WTC11 (cell line): Measurements from ENCODE around the gene ARG1. TPM values are rescaled to one million over a fixed set of nuclear protein-coding genes. Genes with fewer than 3 reads are reported as not detected.

Experiments used
- ATAC-seq: fragments of 200-7000 bp; cut with Tn5 transposase; 2 replicates; pipeline ENCODE4 v1.10.0; 2021; ENCODE audit warnings: mild to moderate bottlenecking, moderate library complexity
- CTCF ChIA-PET: fragments of 300-600 bp; sonication (Branson Sonifier 250); formaldehyde crosslinking; loops from one replicate; lab custom pipeline; 2021; ENCODE audit warnings: antibody characterized with exemption; lab: Charles Lee
- POLR2A ChIA-PET: fragments of 350-600 bp; sonication (Branson Sonifier 250); formaldehyde crosslinking; loops from one replicate; lab custom pipeline; 2021; ENCODE audit warnings: antibody characterized with exemption; lab: Charles Lee
- DNase-seq: peaks from one replicate; pipeline ENCODE4 v3.0.0; 2021; ENCODE audit warnings: low spot score
- H3K27ac Mint-ChIP-seq: 2 replicates; pipeline ENCODE4 v1.8.0; 2021; ENCODE audit warnings: mixed read lengths
- H3K27me3 Mint-ChIP-seq: 2 replicates; pipeline ENCODE4 v1.8.0; 2021; ENCODE audit warnings: low read depth, mild to moderate bottlenecking, moderate library complexity, mixed read lengths
- H3K36me3 Mint-ChIP-seq: 2 replicates; pipeline ENCODE4 v1.8.0; 2021; ENCODE audit warnings: mixed read lengths
- H3K4me1 Mint-ChIP-seq: 2 replicates; pipeline ENCODE4 v1.8.0; 2022; ENCODE audit warnings: mixed read lengths
- H3K4me3 Mint-ChIP-seq: 2 replicates; pipeline ENCODE4 v1.8.0; 2021; ENCODE audit warnings: mild to moderate bottlenecking, moderate library complexity, mixed read lengths
- H3K9me3 Mint-ChIP-seq: 2 replicates; pipeline ENCODE4 v1.8.0; 2021; ENCODE audit warnings: mixed read lengths
- CREM ChIP-seq: sonication (generic); formaldehyde crosslinking; IDR thresholded peaks from 2 replicates; pipeline ENCODE4 v1.8.1; 2022; ENCODE audit warnings: mild to moderate bottlenecking, missing genetic modification reagents, moderate library complexity
- ETV6 ChIP-seq: sonication (generic); formaldehyde crosslinking; IDR thresholded peaks from 2 replicates; pipeline ENCODE4 v1.8.1; 2022; ENCODE audit warnings: mild to moderate bottlenecking, missing genetic modification reagents
- IRF2 ChIP-seq: sonication (generic); formaldehyde crosslinking; IDR thresholded peaks from 2 replicates; pipeline ENCODE4 v1.8.0; 2022; ENCODE audit warnings: low read depth, missing genetic modification reagents, borderline replicate concordance
- KAT7 ChIP-seq: sonication (generic); formaldehyde crosslinking; IDR thresholded peaks from 2 replicates; pipeline ENCODE4 v1.8.1; 2023; ENCODE audit warnings: missing genetic modification reagents, mild to moderate bottlenecking, borderline replicate concordance
- MXD4 ChIP-seq: fragments of 250-450 bp; sonication (Bioruptor Pico); IDR thresholded peaks from 2 replicates; pipeline ENCODE4 v1.8.0; 2021; ENCODE audit warnings: mild to moderate bottlenecking, moderate library complexity, borderline replicate concordance
- TEAD1 ChIP-seq: sonication (generic); formaldehyde crosslinking; IDR thresholded peaks from 2 replicates; pipeline ENCODE4 v1.8.0; 2022; ENCODE audit warnings: mild to moderate bottlenecking, missing genetic modification reagents
- ZNF138 ChIP-seq: sonication (generic); formaldehyde crosslinking; conservative IDR thresholded peaks from 2 replicates; pipeline ENCODE4 v1.8.1; 2022; ENCODE audit warnings: mild to moderate bottlenecking, moderate library complexity, missing genetic modification reagents
- total RNA-seq: library from RNA; stranded (reverse); gene quantifications from 3 replicates; pipeline ENCODE4 v1.2.3, GENCODE V29; 2021
- TF ChIP-seq, protein P1 (sequence below): sonication (generic); formaldehyde crosslinking; conservative IDR thresholded peaks from 2 replicates; pipeline ENCODE4 v1.8.1; 2022; ENCODE audit warnings: mild to moderate bottlenecking, missing genetic modification reagents
- TF ChIP-seq, protein P2 (sequence below): sonication (generic); formaldehyde crosslinking; IDR thresholded peaks from 2 replicates; pipeline ENCODE4 v1.8.1; 2022; ENCODE audit warnings: mild to moderate bottlenecking, moderate library complexity, missing genetic modification reagents
- TF ChIP-seq, protein P3 (sequence below): fragments of 250-450 bp; sonication (Bioruptor Pico); conservative IDR thresholded peaks from 2 replicates; pipeline ENCODE4 v1.9.0; 2021; ENCODE audit warnings: mild to moderate bottlenecking
- TF ChIP-seq, protein P4 (sequence below): fragments of 250-450 bp; sonication (Bioruptor Pico); IDR thresholded peaks from 2 replicates; pipeline ENCODE4 v1.9.0; 2021; ENCODE audit warnings: mild to moderate bottlenecking, borderline replicate concordance
- TF ChIP-seq, protein P5 (sequence below): sonication (generic); formaldehyde crosslinking; conservative IDR thresholded peaks from 2 replicates; pipeline ENCODE4 v1.8.1; 2023; ENCODE audit warnings: mild to moderate bottlenecking, low read depth, missing genetic modification reagents, moderate library complexity

Gene ARG1
- total RNA-seq, 1 experiment from 2014 or later = 0.15 TPM

DNA sequence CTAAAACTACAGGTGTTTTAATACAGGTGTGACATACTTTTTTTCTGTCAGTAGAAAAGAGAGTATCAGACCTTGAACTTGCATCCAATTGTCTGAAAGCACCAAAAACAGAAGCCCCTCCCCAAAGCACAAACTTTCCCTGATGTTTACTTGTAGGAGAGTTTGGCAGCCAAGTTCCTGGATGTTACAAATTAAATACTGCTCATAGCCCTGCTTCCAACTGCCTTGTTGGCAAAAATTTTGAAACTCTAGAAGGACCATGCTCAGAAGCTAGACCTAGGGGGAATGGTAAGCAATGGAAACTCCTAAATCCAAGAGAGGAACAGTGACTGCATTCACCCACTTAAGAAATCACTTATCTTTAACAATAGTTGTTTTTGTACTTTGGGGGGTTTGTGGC lies 17.0 kb upstream of the ARG1 start:
- no peak for ATAC-seq
- Mint-ChIP-seq H3K27me3 (peaks cover 5% of the 10 kb centered on the region; the same call in 1 of the 2 replicates), H3K4me3 (no peak overlapping the region)
- TF ChIP-seq TEAD1 = no peak
- no peak for TF ChIP-seq ZNF138 (CRISPR knock-in tag)
- TF ChIP-seq, protein P1, sequence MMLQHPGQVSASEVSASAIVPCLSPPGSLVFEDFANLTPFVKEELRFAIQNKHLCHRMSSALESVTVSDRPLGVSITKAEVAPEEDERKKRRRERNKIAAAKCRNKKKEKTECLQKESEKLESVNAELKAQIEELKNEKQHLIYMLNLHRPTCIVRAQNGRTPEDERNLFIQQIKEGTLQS = no peak
- TF ChIP-seq, protein P2, sequence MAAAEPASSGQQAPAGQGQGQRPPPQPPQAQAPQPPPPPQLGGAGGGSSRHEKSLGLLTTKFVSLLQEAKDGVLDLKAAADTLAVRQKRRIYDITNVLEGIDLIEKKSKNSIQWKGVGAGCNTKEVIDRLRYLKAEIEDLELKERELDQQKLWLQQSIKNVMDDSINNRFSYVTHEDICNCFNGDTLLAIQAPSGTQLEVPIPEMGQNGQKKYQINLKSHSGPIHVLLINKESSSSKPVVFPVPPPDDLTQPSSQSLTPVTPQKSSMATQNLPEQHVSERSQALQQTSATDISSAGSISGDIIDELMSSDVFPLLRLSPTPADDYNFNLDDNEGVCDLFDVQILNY = no peak
- no peak for TF ChIP-seq CREM (CRISPR knock-in tag)
- TF ChIP-seq, all 79 proteins: peak for 0
- H3K27ac Mint-ChIP-seq = no peak overlapping the region
- ChIA-PET POLR2A (no interaction called here), CTCF (no interaction called here)
- H3K36me3 Mint-ChIP-seq = no peaks in the 10 kb centered on the region
- peaks cover 6% of the 10 kb centered on the region; the same call in 1 of the 2 replicates for H3K9me3 Mint-ChIP-seq
- no peak for DNase-seq
- H3K4me1 Mint-ChIP-seq = no peaks in the 10 kb centered on the region

DNA sequence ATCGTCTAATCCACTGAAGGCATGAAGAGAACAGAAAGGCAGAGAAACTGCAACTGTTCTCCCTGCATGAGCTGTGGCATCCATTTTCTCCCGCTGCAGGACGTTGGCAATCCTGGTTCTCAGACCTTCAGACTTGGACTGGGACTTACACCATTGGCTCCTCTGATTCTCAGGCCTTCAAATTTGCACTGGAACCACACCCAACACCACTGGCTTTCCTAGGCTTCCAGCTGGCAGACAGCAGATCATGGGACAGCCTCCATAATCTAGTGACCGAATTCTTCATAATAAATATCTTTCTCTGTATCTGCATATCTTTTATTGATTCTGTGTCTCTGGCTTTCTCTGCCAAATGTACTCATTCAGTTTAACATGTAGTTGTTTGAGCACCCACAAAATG lies 14.1 kb upstream of the ARG1 start:
- no peaks in the 10 kb centered on the region for H3K4me1 Mint-ChIP-seq
- H3K9me3 Mint-ChIP-seq = peaks cover 6% of the 10 kb centered on the region; the same call in 1 of the 2 replicates
- TF ChIP-seq KAT7 (CRISPR knock-in tag) = no peak
- TF ChIP-seq IRF2 = no peak
- TF ChIP-seq MXD4 (CRISPR knock-in tag) = no peak
- TF ChIP-seq, protein P3, sequence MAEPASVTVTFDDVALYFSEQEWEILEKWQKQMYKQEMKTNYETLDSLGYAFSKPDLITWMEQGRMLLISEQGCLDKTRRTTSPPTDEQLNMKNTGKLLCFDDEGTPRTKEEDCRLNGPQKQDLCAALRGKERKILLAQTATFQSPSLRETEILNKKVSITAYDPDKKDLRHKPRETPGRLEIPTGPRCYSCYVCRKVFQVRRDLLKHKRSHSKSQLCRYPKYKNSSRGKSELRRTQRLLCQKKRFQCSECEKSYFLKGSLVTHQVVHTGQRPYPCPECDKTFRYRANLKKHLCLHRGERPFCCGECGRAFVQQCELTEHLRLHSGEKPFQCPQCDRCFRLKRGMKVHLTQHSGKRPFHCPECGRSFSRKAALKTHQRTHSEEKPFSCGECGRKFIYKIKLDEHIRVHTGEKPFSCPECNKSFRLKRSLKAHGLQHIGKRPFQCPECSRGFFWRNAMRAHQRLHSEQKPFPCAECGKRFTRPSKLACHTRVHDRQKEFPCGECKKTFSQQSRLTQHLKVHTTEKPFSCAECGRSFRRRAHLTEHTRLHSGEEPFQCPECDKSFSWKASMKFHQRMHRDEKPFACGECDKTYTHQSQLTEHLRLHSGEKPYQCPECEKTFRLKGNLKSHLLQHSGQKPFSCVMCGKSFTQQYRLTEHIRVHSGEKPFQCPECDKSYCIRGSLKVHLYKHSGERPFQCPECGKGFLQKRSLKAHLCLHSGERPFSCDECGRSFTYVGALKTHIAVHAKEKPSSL (CRISPR knock-in tag) = no peak
- TF ChIP-seq ETV6 (CRISPR knock-in tag) = no peak
- TF ChIP-seq, protein P4, sequence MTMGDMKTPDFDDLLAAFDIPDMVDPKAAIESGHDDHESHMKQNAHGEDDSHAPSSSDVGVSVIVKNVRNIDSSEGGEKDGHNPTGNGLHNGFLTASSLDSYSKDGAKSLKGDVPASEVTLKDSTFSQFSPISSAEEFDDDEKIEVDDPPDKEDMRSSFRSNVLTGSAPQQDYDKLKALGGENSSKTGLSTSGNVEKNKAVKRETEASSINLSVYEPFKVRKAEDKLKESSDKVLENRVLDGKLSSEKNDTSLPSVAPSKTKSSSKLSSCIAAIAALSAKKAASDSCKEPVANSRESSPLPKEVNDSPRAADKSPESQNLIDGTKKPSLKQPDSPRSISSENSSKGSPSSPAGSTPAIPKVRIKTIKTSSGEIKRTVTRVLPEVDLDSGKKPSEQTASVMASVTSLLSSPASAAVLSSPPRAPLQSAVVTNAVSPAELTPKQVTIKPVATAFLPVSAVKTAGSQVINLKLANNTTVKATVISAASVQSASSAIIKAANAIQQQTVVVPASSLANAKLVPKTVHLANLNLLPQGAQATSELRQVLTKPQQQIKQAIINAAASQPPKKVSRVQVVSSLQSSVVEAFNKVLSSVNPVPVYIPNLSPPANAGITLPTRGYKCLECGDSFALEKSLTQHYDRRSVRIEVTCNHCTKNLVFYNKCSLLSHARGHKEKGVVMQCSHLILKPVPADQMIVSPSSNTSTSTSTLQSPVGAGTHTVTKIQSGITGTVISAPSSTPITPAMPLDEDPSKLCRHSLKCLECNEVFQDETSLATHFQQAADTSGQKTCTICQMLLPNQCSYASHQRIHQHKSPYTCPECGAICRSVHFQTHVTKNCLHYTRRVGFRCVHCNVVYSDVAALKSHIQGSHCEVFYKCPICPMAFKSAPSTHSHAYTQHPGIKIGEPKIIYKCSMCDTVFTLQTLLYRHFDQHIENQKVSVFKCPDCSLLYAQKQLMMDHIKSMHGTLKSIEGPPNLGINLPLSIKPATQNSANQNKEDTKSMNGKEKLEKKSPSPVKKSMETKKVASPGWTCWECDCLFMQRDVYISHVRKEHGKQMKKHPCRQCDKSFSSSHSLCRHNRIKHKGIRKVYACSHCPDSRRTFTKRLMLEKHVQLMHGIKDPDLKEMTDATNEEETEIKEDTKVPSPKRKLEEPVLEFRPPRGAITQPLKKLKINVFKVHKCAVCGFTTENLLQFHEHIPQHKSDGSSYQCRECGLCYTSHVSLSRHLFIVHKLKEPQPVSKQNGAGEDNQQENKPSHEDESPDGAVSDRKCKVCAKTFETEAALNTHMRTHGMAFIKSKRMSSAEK (CRISPR knock-in tag) = no peak
- TF ChIP-seq, protein P5, sequence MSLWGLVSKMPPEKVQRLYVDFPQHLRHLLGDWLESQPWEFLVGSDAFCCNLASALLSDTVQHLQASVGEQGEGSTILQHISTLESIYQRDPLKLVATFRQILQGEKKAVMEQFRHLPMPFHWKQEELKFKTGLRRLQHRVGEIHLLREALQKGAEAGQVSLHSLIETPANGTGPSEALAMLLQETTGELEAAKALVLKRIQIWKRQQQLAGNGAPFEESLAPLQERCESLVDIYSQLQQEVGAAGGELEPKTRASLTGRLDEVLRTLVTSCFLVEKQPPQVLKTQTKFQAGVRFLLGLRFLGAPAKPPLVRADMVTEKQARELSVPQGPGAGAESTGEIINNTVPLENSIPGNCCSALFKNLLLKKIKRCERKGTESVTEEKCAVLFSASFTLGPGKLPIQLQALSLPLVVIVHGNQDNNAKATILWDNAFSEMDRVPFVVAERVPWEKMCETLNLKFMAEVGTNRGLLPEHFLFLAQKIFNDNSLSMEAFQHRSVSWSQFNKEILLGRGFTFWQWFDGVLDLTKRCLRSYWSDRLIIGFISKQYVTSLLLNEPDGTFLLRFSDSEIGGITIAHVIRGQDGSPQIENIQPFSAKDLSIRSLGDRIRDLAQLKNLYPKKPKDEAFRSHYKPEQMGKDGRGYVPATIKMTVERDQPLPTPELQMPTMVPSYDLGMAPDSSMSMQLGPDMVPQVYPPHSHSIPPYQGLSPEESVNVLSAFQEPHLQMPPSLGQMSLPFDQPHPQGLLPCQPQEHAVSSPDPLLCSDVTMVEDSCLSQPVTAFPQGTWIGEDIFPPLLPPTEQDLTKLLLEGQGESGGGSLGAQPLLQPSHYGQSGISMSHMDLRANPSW (CRISPR knock-in tag) = no peak
- H3K4me3 Mint-ChIP-seq = no peak overlapping the region
- H3K27ac Mint-ChIP-seq = no peak overlapping the region
- H3K36me3 Mint-ChIP-seq = no peaks in the 10 kb centered on the region
- ATAC-seq (no peak), DNase-seq (no peak)
- ChIA-PET CTCF (no interaction called here), POLR2A (interaction anchor here (0.6 kb wide), 1 partner anchor 312 kb away, joined by 3 read pairs; no protein-coding TSS in a partner anchor)
- peaks cover 5% of the 10 kb centered on the region; the same call in 1 of the 2 replicates for H3K27me3 Mint-ChIP-seq
